ENCODE results near the gene ATP8A2.

Gene ATP8A2

GRCh38 chr13:26021956-26022355, 650.2 kb downstream of the ATP8A2 start:
- TF ChIP-seq CTCF (IDR thresholded peaks at IDR 0.05; ENCODE audit: extremely low read depth, missing control alignments): no peak
- DNase-seq (ENCODE audit: low spot score): no peak

GRCh38 chr13:26022538-26023292, 650.9 kb downstream of the ATP8A2 start:
- no peak for TF ChIP-seq CTCF (IDR thresholded peaks at IDR 0.05; ENCODE audit: extremely low read depth, missing control alignments)
- DNase-seq (ENCODE audit: low spot score): no peak

- no peak for DNase-seq (ENCODE audit: low spot score)
- no peak for TF ChIP-seq CTCF (IDR thresholded peaks at IDR 0.05; ENCODE audit: extremely low read depth, missing control alignments)
Measured at GRCh38 chr13:26024558-26024957, 652.8 kb downstream of the ATP8A2 start.

- TF ChIP-seq CTCF (IDR thresholded peaks at IDR 0.05; ENCODE audit: extremely low read depth, missing control alignments): no peak
- no peak for DNase-seq (ENCODE audit: low spot score)
Measured at GRCh38 chr13:26025196-26025595, 653.4 kb downstream of the ATP8A2 start.

- no peak for DNase-seq (ENCODE audit: low spot score)
Measured at GRCh38 chr13:26025771-26026170, 654.0 kb downstream of the ATP8A2 start.

GRCh38 chr13:26026211-26026610, 654.4 kb downstream of the ATP8A2 start:
- TF ChIP-seq CTCF (IDR thresholded peaks at IDR 0.05; ENCODE audit: extremely low read depth, missing control alignments): no peak
- DNase-seq (ENCODE audit: low spot score): no peak

More at GRCh38 chr13:26025771-26026170, 654.0 kb downstream of the ATP8A2 start:
- no peak for TF ChIP-seq CTCF (IDR thresholded peaks at IDR 0.05; ENCODE audit: extremely low read depth, missing control alignments)

- no peak for DNase-seq (ENCODE audit: low spot score)
- TF ChIP-seq CTCF (IDR thresholded peaks at IDR 0.05; ENCODE audit: extremely low read depth, missing control alignments): no peak
Measured at GRCh38 chr13:26029581-26030136, 657.9 kb downstream of the ATP8A2 start.
